Sigmoid colon (tissue), 4 donors: Measurements from ENCODE around the gene PCBD1.

ENCODE experiments used
- CTCF ChIP-seq, 4 experiments: fragments of 450-650 bp in 3 of 4; fragments of 200-600 bp in 1 of 4; IDR thresholded peaks; one replicate each; pipeline ENCODE4 v1.5.1; 2016 to 2019; ENCODE audit warnings: antibody characterized with exemption in 4 of 4, mild to moderate bottlenecking in 3 of 4, moderate library complexity in 2 of 4
- EP300 ChIP-seq, 4 donors: sonication (generic); formaldehyde crosslinking; IDR thresholded peaks; one replicate each; pipeline ENCODE4 v1.6.1; 2017; ENCODE audit warnings: antibody characterized with exemption in 4 of 4
- POLR2A ChIP-seq, 2 donors: fragments of 450-650 bp; IDR thresholded peaks; one replicate each; pipeline ENCODE4 v1.6.1; 2016; ENCODE audit warnings: antibody characterized with exemption in 2 of 2, mild to moderate bottlenecking in 2 of 2, moderate library complexity in 2 of 2

- TF ChIP-seq CTCF (IDR thresholded peaks at IDR 0.05) (no peak), POLR2A (IDR thresholded peaks at IDR 0.05) (no peak), EP300 (IDR thresholded peaks at IDR 0.05) (no peak)
Measured at GRCh38 chr10:70906953-70907636, 18.7 kb upstream of the PCBD1 start.
